ENCODE measurements around the gene FOXJ1. TPM values are rescaled to one million over a fixed set of nuclear protein-coding genes. Genes with fewer than 3 reads are reported as not detected.

FOXJ1 gene
- total RNA-seq, 4 donors from 2014 or later, result 0.82 to 7.4 (median 1.9) TPM; not detected in 1

DNA sequence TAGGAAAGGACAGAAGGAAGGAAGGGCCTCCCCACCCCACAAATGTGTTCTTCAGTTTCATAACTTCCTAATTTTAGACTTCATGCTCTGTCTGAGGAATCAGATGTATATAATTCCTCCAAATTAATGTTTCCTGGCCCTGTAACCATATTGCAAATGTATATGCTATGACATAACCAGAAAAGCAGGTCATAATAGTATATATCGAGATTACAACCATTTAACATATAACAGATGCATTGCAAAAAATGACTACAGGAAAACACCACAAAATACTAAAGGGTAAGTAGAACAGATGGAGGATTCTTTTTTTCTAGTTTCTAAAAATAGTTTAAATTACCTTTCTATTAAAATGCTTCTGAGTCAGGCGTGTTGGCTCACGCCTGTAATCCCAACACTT lies 34.3 kb downstream of the FOXJ1 start:
- intact Hi-C loops (cut with DNase I; ENCODE audit: low total_unique reads), result no loop called here

GRCh38 chr17:76104896-76105231 lies 36.2 kb downstream of the FOXJ1 start:
- Histone ChIP-seq H3K4me3 (no peak overlapping the region), H3K27me3 (no peaks in the 10 kb centered on the region), H3K4me1 (peaks cover 11 to 33% (median 25%) of the 10 kb centered on the region in 4 donors), H3K9me3 (no peaks in the 10 kb centered on the region), H3K27ac (no peak overlapping the region), H3K36me3 (peaks cover 0 to 15% (median 4%) of the 10 kb centered on the region in 4 donors)
- TF ChIP-seq POLR2A (IDR thresholded peaks at IDR 0.05) (no peak), EP300 (IDR thresholded peaks at IDR 0.05; ENCODE audit: low read depth) (no peak), POLR2AphosphoS5 (IDR thresholded peaks at IDR 0.05) (no peak), CTCF (IDR thresholded peaks at IDR 0.05) (no peak)
- intact Hi-C loops (cut with DNase I; ENCODE audit: low total_unique reads), result no loop called here
- DNase-seq, result no peak
- 65 to 94% methylated on average over 2 to 5 of the region's 5 CpGs for WGBS, 2 donors (ENCODE audit: low coverage in 1 of 2)
- in situ Hi-C loops (cut with MboI; ENCODE audit: low pct_ligation_motif_present in 1 of 4, low pct_unique_long_range_greater_than_20kb in 1 of 4, low sequenced_read_pairs in 3 of 4), result no loop called here

More for the DNA sequence above, 34.3 kb downstream of the FOXJ1 start:
- Histone ChIP-seq H3K27ac (peak overlapping the region; percentile 32 to 53 (median 32)), H3K4me1 (peaks cover 11 to 30% (median 25%) of the 10 kb centered on the region in 4 donors), H3K9me3 (no peaks in the 10 kb centered on the region), H3K4me3 (no peak overlapping the region), H3K36me3 (no peaks in the 10 kb centered on the region), H3K27me3 (no peaks in the 10 kb centered on the region)
- TF ChIP-seq POLR2A (IDR thresholded peaks at IDR 0.05) (no peak), EP300 (IDR thresholded peaks at IDR 0.05; ENCODE audit: low read depth) (no peak), POLR2AphosphoS5 (IDR thresholded peaks at IDR 0.05) (no peak), CTCF (IDR thresholded peaks at IDR 0.05) (no peak)
- DNase-seq, result no peak
- WGBS, 2 donors (ENCODE audit: low coverage in 1 of 2), result 54 to 59% methylated on average over 1 to 3 of the region's 3 CpGs
- in situ Hi-C loops (cut with MboI; ENCODE audit: low pct_ligation_motif_present in 1 of 4, low pct_unique_long_range_greater_than_20kb in 1 of 4, low sequenced_read_pairs in 3 of 4), result no loop called here

- Histone ChIP-seq H3K27me3 (no peaks in the 10 kb centered on the region), H3K4me3 (peak overlapping the region in 3 of 4 donors; percentile 64 to 84 (median 66)), H3K27ac (peak overlapping the region; percentile 81 to 87 (median 84)), H3K9me3 (no peaks in the 10 kb centered on the region), H3K4me1 (peaks cover 11 to 33% (median 25%) of the 10 kb centered on the region in 4 donors), H3K36me3 (peaks cover 0 to 21% (median 4%) of the 10 kb centered on the region in 4 donors)
- intact Hi-C loops (cut with DNase I; ENCODE audit: low total_unique reads) (no loop called here), in situ Hi-C loops (cut with MboI; ENCODE audit: low pct_ligation_motif_present in 1 of 4, low pct_unique_long_range_greater_than_20kb in 1 of 4, low sequenced_read_pairs in 3 of 4) (no loop called here)
- no peak for DNase-seq
- TF ChIP-seq EP300 (IDR thresholded peaks at IDR 0.05; ENCODE audit: low read depth) (no peak), POLR2A (IDR thresholded peaks at IDR 0.05) (no peak), POLR2AphosphoS5 (IDR thresholded peaks at IDR 0.05) (no peak), CTCF (IDR thresholded peaks at IDR 0.05) (no peak)
- WGBS, 2 donors (ENCODE audit: low coverage in 1 of 2), result 87% methylated on average over 23 of the region's 29 CpGs; no CpG with 5 or more reads in 1 of the 2 donors
These were observed 36.7 kb downstream of the FOXJ1 start for GRCh38 chr17:76104140-76104895.

DNA sequence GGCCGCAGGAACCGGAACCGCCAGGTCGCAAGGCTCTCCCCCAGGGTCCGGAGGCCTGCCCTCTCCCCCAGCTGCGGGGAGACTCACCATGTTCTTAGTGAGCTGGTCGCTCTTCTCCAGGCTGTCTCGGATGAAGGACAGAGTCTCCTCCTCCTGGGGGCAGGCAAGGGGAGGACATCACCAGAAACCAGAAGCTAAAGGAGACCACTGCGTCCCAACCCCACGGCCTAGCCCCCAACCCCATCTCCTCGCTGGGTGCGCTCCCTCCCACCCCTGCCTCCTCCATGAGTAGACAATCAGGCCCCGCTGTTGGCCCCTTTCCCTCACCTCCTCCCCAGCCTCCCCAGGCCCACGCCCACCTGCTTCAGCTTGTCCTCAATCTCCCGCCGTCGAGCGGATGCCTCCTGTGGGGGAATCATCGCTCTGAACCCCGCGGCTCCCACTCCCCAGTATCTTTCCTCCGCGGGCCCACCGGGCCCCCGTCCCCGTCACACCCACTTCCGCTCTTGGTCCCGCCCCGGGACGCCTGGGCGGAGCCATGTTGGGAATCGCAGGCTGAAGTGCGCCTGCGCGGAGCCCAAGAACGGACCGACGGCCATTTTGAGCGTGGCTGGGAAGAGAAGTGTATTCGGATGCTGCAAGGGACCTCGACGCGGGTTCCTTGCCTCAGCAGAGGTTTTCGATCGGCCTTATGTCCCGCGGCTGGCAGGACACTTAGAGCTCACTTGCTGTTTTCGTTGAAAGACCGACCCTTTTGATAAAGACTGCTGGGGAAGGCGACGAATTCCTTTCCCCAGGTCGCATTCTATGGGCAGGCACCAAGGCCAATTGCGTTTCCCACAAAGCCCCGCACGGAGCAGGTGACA lies 37.5 kb downstream of the FOXJ1 start, which contains the start of gene EXOC7:
EXOC7 (minus strand) TSS at position 514 of the 866 bp plus-strand sequence; CDS start at position 419, 95 bp downstream.
- no peaks in the 10 kb centered on the region for H3K27me3 ChIP-seq
- H3K27ac ChIP-seq, result peak within 1 kb of the TSS; percentile 81 to 87 (median 84)
- peaks cover 0 to 28% (median 4%) of the 10 kb centered on the region in 4 donors for H3K36me3 ChIP-seq
- WGBS, 2 donors (ENCODE audit: low coverage in 1 of 2), result 2% methylated on average over 53 of the region's 55 CpGs; no CpG with 5 or more reads in 1 of the 2 donors
- in situ Hi-C loops (cut with MboI; ENCODE audit: low pct_ligation_motif_present in 1 of 4, low pct_unique_long_range_greater_than_20kb in 1 of 4, low sequenced_read_pairs in 3 of 4), result no loop called here
- peak within 1 kb of the TSS; percentile 64 to 92 (median 75) for H3K4me3 ChIP-seq
- intact Hi-C loops (cut with DNase I; ENCODE audit: low total_unique reads), result no loop called here
- no peaks in the 10 kb centered on the region for H3K9me3 ChIP-seq
- peak; percentile 94 for DNase-seq
- peaks cover 11 to 33% (median 25%) of the 10 kb centered on the region in 4 donors for H3K4me1 ChIP-seq
- TF ChIP-seq EP300 (IDR thresholded peaks at IDR 0.05; ENCODE audit: low read depth) (no peak), POLR2A (IDR thresholded peaks at IDR 0.05) (peak; percentile 75), CTCF (IDR thresholded peaks at IDR 0.05) (peak in 2 of 5 experiments; percentile 33 to 35), POLR2AphosphoS5 (IDR thresholded peaks at IDR 0.05) (peak; percentile 43 to 60 (median 60))
